H9 (cell line): ENCODE data around the gene RIPOR1. TPM values are rescaled to one million over a fixed set of nuclear protein-coding genes. Genes with fewer than 3 reads are reported as not detected.

Source experiments
- DNase-seq: peaks from one replicate; pipeline ENCODE4 v3.0.0-alpha.2; 2017
- H2AFZ ChIP-seq: one replicate; pipeline ENCODE4 v1.6.1; 2013; ENCODE audit warnings: mild to moderate bottlenecking, low read length, control low read depth, moderate library complexity
- H2AK5ac ChIP-seq: 2 replicates; pipeline ENCODE4 v1.6.1; 2013; ENCODE audit warnings: low read length, control low read depth, mixed read lengths; ENCODE audit not compliant: insufficient read length
- H2BK120ac ChIP-seq: one replicate; pipeline ENCODE4 v1.6.1; 2013; ENCODE audit warnings: low read depth, mild to moderate bottlenecking, low read length, control low read depth, inconsistent platforms; ENCODE audit not compliant: poor library complexity, severe bottlenecking
- H2BK12ac ChIP-seq: 2 replicates; pipeline ENCODE4 v1.6.1; 2013; ENCODE audit warnings: low read length, control low read depth, mixed read lengths, low read depth; ENCODE audit not compliant: insufficient read length
- H2BK15ac ChIP-seq: 2 replicates; pipeline ENCODE4 v1.6.1; 2013; ENCODE audit warnings: low read depth, low read length, control low read depth
- H2BK20ac ChIP-seq: one replicate; pipeline ENCODE4 v1.6.1; 2013; ENCODE audit warnings: low read depth, mild to moderate bottlenecking, low read length, control low read depth, inconsistent platforms; ENCODE audit not compliant: poor library complexity, severe bottlenecking
- H2BK5ac ChIP-seq: 2 replicates; pipeline ENCODE4 v1.6.1; 2013; ENCODE audit warnings: low read length, control low read depth, mixed read lengths; ENCODE audit not compliant: insufficient read length
- H3K14ac ChIP-seq: 2 replicates; pipeline ENCODE4 v1.6.1; 2013; ENCODE audit warnings: low read length, control low read depth; ENCODE audit not compliant: insufficient read depth
- H3K18ac ChIP-seq: 2 replicates; pipeline ENCODE4 v1.6.1; 2013; ENCODE audit warnings: low read depth, mild to moderate bottlenecking, mixed read lengths, low read length, control low read depth; ENCODE audit not compliant: insufficient read length
- H3K23ac ChIP-seq: 2 replicates; pipeline ENCODE4 v1.6.1; 2013; ENCODE audit warnings: low read length, control low read depth, mixed read lengths, low read depth; ENCODE audit not compliant: insufficient read length
- H3K23me2 ChIP-seq: 2 replicates; pipeline ENCODE4 v1.6.1; 2013; ENCODE audit warnings: low read depth, mild to moderate bottlenecking, mixed read lengths, low read length, control low read depth; ENCODE audit not compliant: insufficient read length, poor library complexity, severe bottlenecking
- H3K27ac ChIP-seq: 2 replicates; pipeline ENCODE4 v1.5.1; 2013; ENCODE audit warnings: low read length, control low read depth, mixed read lengths, low read depth; ENCODE audit not compliant: insufficient read length
- H3K27me3 ChIP-seq: 2 replicates; pipeline ENCODE4 v1.6.1; 2013; ENCODE audit warnings: low read length, control low read depth, inconsistent platforms; ENCODE audit not compliant: insufficient read depth
- H3K4ac ChIP-seq: 2 replicates; pipeline ENCODE4 v1.6.1; 2013; ENCODE audit warnings: low read depth, mild to moderate bottlenecking, control low read depth, inconsistent platforms, low read length, moderate library complexity
- H3K4me1 ChIP-seq: 2 replicates; pipeline ENCODE4 v1.6.1; 2013; ENCODE audit warnings: low read length, control low read depth, inconsistent platforms; ENCODE audit not compliant: insufficient read depth
- H3K4me2 ChIP-seq: 2 replicates; pipeline ENCODE4 v1.6.1; 2013; ENCODE audit warnings: low read length, control low read depth, mixed read lengths; ENCODE audit not compliant: insufficient read length, insufficient read depth
- H3K56ac ChIP-seq: 2 replicates; pipeline ENCODE4 v1.6.1; 2013; ENCODE audit warnings: low read depth, mild to moderate bottlenecking, mixed read lengths, low read length, control low read depth; ENCODE audit not compliant: insufficient read length
- H3K79me1 ChIP-seq: 2 replicates; pipeline ENCODE4 v1.6.1; 2013; ENCODE audit warnings: low read depth, mild to moderate bottlenecking, moderate library complexity, low read length, control low read depth, inconsistent platforms; ENCODE audit not compliant: insufficient read depth, poor library complexity, severe bottlenecking
- H3K79me2 ChIP-seq: 2 replicates; pipeline ENCODE4 v1.6.1; 2013; ENCODE audit warnings: low read length, control low read depth, inconsistent platforms; ENCODE audit not compliant: insufficient read depth
- H3K9ac ChIP-seq: 2 replicates; pipeline ENCODE4 v1.6.1; 2013; ENCODE audit warnings: low read length, control low read depth, mixed read lengths; ENCODE audit not compliant: insufficient read length; ENCODE audit errors: extremely low read depth
- H3K9me3 ChIP-seq: one replicate; pipeline ENCODE4 v1.6.1; 2013; ENCODE audit warnings: low read depth, low read length, inconsistent platforms; ENCODE audit not compliant: control insufficient read depth
- H3T11ph ChIP-seq: one replicate; pipeline ENCODE4 v1.6.1; 2013; ENCODE audit warnings: mild to moderate bottlenecking, low read length, control low read depth, inconsistent platforms
- H4K20me1 ChIP-seq: one replicate; pipeline ENCODE4 v1.6.1; 2013; ENCODE audit not compliant: control insufficient read depth, insufficient read length, insufficient read depth
- H4K5ac ChIP-seq: 2 replicates; pipeline ENCODE4 v1.6.1; 2013; ENCODE audit warnings: low read depth, mild to moderate bottlenecking, mixed read lengths, low read length, control low read depth; ENCODE audit not compliant: insufficient read length
- H4K8ac ChIP-seq: replicated peaks from 2 replicates; pipeline ENCODE4 v1.6.1; 2013; ENCODE audit warnings: low read length, control low read depth, mixed read lengths, low read depth; ENCODE audit not compliant: insufficient read length
- H4K91ac ChIP-seq: 2 replicates; pipeline ENCODE4 v1.6.1; 2013; ENCODE audit warnings: low read depth, mild to moderate bottlenecking, moderate library complexity, mixed read lengths, low read length, control low read depth; ENCODE audit not compliant: insufficient read length
- H3K27ac Mint-ChIP-seq, 3 experiments: 2 replicates in 2 of 3; 3 replicates in 1 of 3; pipeline ENCODE4 v1.8.0; 2020 to 2021; ENCODE audit warnings: mixed read lengths in 3 of 3, mild to moderate bottlenecking in 1 of 3, moderate library complexity in 1 of 3
- H3K27me3 Mint-ChIP-seq: 2 replicates; pipeline ENCODE4 v1.8.0; 2021; ENCODE audit warnings: low read depth, mild to moderate bottlenecking, moderate library complexity, mixed read lengths
- H3K36me3 Mint-ChIP-seq, 3 experiments: 2 replicates in 2 of 3; 3 replicates in 1 of 3; pipeline ENCODE4 v1.8.0; 2020 to 2021; ENCODE audit warnings: low read depth in 3 of 3, mixed read lengths in 3 of 3; ENCODE audit not compliant: insufficient read depth in 1 of 3
- H3K4me1 Mint-ChIP-seq, 2 experiments: 2 replicates each; pipeline ENCODE4 v1.8.0; 2020; ENCODE audit warnings: mixed read lengths in 2 of 2
- H3K4me3 Mint-ChIP-seq, 2 experiments: 2 replicates in 1 of 2; 3 replicates in 1 of 2; pipeline ENCODE4 v1.8.0; 2020 to 2021; ENCODE audit warnings: mild to moderate bottlenecking in 2 of 2, mixed read lengths in 2 of 2, moderate library complexity in 1 of 2
- H3K9me3 Mint-ChIP-seq, 2 experiments: 2 replicates in 1 of 2; 3 replicates in 1 of 2; pipeline ENCODE4 v1.8.0; 2020; ENCODE audit warnings: mild to moderate bottlenecking in 2 of 2, mixed read lengths in 2 of 2, moderate library complexity in 1 of 2
- WGBS: extraction: QIAGEN DNeasy Blood & Tissue Kit; methylation state at CpG from one replicate; pipeline ENCODE4 v1.1.7; 2013; ENCODE audit warnings: missing lambda C conversion rate, low lambda C conversion rate, mixed read lengths; ENCODE audit not compliant: insufficient read length; ENCODE audit errors: extremely low coverage; 5-methylcytosine and 5-hydroxymethylcytosine counted together
- total RNA-seq: library from RNA; stranded (reverse); gene quantifications from 2 replicates; pipeline ENCODE4 v1.2.1, GENCODE V29; 2021
- TF ChIP-seq, protein P1 (sequence below): fragments of 200-600 bp; sonication (generic); conservative IDR thresholded peaks from 3 replicates; pipeline ENCODE4 v1.8.0; 2021; ENCODE audit warnings: antibody characterized with exemption, mild to moderate bottlenecking

RIPOR1 gene
- total RNA-seq, 1 experiment from 2014 or later, result 14.3 TPM

DNA sequence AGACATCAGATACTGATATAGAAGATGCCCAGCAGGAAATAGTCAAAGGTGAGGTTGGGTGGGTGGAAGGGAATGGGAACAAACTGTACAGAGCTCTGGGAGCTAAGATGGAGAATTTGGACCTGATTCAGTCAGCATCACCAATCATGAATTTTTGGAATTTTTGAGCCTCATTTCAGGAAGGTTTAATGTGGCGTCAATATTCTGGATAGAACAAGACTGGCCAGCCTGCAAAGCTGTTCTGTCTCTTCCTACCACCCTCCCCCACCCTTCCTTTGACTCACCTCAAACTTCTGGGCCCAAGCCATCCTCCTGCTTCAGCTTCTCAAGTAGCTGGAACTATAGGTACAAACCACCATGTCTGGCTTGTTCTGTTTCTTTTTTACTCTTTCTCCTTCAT is 66.3 kb downstream of the RIPOR1 start:
- Mint-ChIP-seq H3K4me1 (peaks cover 44 to 61% of the 10 kb centered on the region in 2 experiments), H3K9me3 (no peaks in the 10 kb centered on the region), H3K36me3 (peaks cover 2 to 18% (median 8%) of the 10 kb centered on the region in 3 experiments; a peak in 4 of 7 replicates), H3K4me3 (peak overlapping the region; percentile 4 to 37; a peak in 4 of 5 replicates), H3K27ac (peak overlapping the region; percentile 52 to 99 (median 86); a peak in 6 of 7 replicates), H3K27me3 (no peaks in the 10 kb centered on the region)
- Histone ChIP-seq H2BK120ac (no peak overlapping the region), H3K23ac (no peak overlapping the region), H4K91ac (no peak overlapping the region), H3K23me2 (no peaks in the 10 kb centered on the region), H2BK12ac (no peak overlapping the region), H3K4me1 (peaks cover 9% of the 10 kb centered on the region), H3K9me3 (no peaks in the 10 kb centered on the region), H4K8ac (no peak overlapping the region), H3T11ph (no peak overlapping the region), H2BK15ac (no peak overlapping the region), H4K5ac (no peak overlapping the region), H4K20me1 (no peaks in the 10 kb centered on the region), H3K4ac (no peak overlapping the region), H3K18ac (no peak overlapping the region), H3K9ac (no peak overlapping the region), H3K79me2 (peaks cover 7% of the 10 kb centered on the region; the same call in 1 of the 2 replicates), H3K56ac (no peak overlapping the region), H2AFZ (no peak overlapping the region), H3K27me3 (no peaks in the 10 kb centered on the region), H3K4me2 (peak overlapping the region; percentile 23), H2BK20ac (no peak overlapping the region), H3K14ac (no peak overlapping the region), H3K79me1 (no peaks in the 10 kb centered on the region), H2AK5ac (no peak overlapping the region), H2BK5ac (no peak overlapping the region), H3K27ac (peak overlapping the region; percentile 54)
- DNase-seq, result no peak
- no CpG with 5 or more reads among the region's 1 CpG for WGBS
- TF ChIP-seq, protein P1, sequence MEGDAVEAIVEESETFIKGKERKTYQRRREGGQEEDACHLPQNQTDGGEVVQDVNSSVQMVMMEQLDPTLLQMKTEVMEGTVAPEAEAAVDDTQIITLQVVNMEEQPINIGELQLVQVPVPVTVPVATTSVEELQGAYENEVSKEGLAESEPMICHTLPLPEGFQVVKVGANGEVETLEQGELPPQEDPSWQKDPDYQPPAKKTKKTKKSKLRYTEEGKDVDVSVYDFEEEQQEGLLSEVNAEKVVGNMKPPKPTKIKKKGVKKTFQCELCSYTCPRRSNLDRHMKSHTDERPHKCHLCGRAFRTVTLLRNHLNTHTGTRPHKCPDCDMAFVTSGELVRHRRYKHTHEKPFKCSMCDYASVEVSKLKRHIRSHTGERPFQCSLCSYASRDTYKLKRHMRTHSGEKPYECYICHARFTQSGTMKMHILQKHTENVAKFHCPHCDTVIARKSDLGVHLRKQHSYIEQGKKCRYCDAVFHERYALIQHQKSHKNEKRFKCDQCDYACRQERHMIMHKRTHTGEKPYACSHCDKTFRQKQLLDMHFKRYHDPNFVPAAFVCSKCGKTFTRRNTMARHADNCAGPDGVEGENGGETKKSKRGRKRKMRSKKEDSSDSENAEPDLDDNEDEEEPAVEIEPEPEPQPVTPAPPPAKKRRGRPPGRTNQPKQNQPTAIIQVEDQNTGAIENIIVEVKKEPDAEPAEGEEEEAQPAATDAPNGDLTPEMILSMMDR, result no peak

Other genes starting within 250 kb of the RIPOR1 start
- gene PLEKHG4, start 249.3 kb upstream of the RIPOR1 start, total RNA-seq, result 13.2 and 13.9 TPM in 2 replicates
- gene KCTD19, start 202.1 kb upstream of the RIPOR1 start, total RNA-seq, result 0.13 TPM in 1 of 2 replicates, not detected in the other
- not detected in 2 replicates for gene LRRC36, start 202.0 kb upstream of the RIPOR1 start, total RNA-seq
- 0.48 and 0.79 TPM in 2 replicates for gene TPPP3, start 135.3 kb upstream of the RIPOR1 start, total RNA-seq
- gene ZDHHC1, start 112.4 kb upstream of the RIPOR1 start, total RNA-seq, result 3.0 and 3.7 TPM in 2 replicates
- gene HSD11B2, start 97.7 kb upstream of the RIPOR1 start, total RNA-seq, result 33.5 and 35.1 TPM in 2 replicates
- 39.8 and 43.0 TPM in 2 replicates for gene ATP6V0D1, start 47.7 kb upstream of the RIPOR1 start, total RNA-seq
- not detected in 2 replicates for gene AGRP, start 45.3 kb upstream of the RIPOR1 start, total RNA-seq
- gene CTCF, start 33.7 kb downstream of the RIPOR1 start, total RNA-seq, result 87.3 and 88.5 TPM in 2 replicates
- 57.7 and 58.5 TPM in 2 replicates for gene CARMIL2, start 116.3 kb downstream of the RIPOR1 start, total RNA-seq
- gene ACD, start 131.4 kb downstream of the RIPOR1 start, total RNA-seq, result 34.1 and 38.2 TPM in 2 replicates
- gene PARD6A, start 132.1 kb downstream of the RIPOR1 start, total RNA-seq, result 10.8 and 11.2 TPM in 2 replicates
- 7.9 and 9.5 TPM in 2 replicates for gene ENKD1, start 137.9 kb downstream of the RIPOR1 start, total RNA-seq
- 0.75 and 1.5 TPM in 2 replicates for gene C16orf86, start 138.0 kb downstream of the RIPOR1 start, total RNA-seq
- 20.1 and 21.8 TPM in 2 replicates for gene GFOD2, start 190.5 kb downstream of the RIPOR1 start, total RNA-seq